IPS-18c (cell line): Measurements from ENCODE around the gene SCNN1B.

ENCODE experiments used
- H3K4me3 ChIP-seq: 2 replicates; pipeline ENCODE4 v1.7.0; 2013; ENCODE audit warnings: low read depth, mild to moderate bottlenecking, low read length, moderate library complexity; ENCODE audit not compliant: insufficient read depth
- H3K9me3 ChIP-seq: one replicate; pipeline ENCODE4 v1.6.1; 2013; ENCODE audit warnings: mild to moderate bottlenecking, low read length, moderate library complexity; ENCODE audit not compliant: control insufficient read depth, insufficient read depth

The SCNN1B gene

DNA sequence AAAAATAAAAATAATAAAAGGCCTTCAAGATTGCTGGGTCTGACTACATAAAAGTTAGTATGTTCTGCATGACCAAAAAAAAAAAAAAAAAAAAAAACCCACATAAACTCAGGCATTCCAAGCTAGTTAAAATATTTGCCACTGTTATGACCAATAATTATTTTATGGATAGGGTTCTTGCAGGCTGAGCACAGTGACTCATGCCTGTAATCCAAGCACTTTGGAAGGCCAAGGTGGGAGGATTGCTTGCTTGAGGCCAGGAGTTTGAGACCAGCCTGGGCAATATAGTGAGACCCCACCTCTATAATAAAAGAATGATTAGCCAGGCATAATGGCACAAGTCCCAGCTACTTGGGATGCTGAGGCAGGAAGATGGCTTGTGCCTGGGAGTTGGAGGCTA is 8.1 kb downstream of the SCNN1B start:
- no peaks in the 10 kb centered on the region for H3K9me3 ChIP-seq

DNA sequence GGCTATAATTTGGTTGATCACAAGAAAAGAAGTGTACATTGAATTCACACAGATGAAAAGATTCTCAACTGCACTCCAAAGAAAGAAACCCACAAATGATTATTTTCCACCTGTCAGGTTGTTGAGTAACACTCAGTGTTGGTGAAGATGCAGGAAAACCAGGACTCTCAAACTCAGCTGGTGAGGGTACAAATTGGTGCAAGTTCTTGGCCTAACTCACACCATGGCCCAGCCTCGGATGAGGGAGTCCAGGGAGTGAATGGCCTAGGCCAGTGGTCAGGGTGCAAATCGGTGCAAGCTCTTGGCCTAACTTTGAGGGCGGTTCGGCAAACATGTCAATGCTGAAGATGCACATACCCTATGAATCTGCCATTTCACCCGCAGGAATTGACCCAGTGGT is 8.6 kb downstream of the SCNN1B start:
- H3K9me3 ChIP-seq, result no peaks in the 10 kb centered on the region
- H3K4me3 ChIP-seq, result no peak overlapping the region

More for the DNA sequence above, 8.1 kb downstream of the SCNN1B start:
- no peak overlapping the region for H3K4me3 ChIP-seq

DNA sequence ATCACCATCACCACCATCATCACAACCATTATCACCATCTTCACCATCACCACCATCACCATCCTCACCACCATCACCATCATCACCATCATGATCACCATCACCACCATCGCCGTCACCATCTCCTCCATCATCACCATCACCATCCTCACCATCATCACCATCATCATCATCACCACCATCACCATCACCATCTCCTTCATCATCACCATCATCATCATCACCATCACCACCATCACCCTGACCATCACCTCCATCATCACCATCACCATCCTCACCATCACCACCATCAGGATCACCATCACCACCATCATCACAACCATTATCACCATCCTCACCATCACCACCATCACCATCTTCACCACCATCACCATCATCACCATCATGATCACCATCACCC is 14.1 kb downstream of the SCNN1B start:
- Histone ChIP-seq H3K9me3 (no peaks in the 10 kb centered on the region), H3K4me3 (no peak overlapping the region)

DNA sequence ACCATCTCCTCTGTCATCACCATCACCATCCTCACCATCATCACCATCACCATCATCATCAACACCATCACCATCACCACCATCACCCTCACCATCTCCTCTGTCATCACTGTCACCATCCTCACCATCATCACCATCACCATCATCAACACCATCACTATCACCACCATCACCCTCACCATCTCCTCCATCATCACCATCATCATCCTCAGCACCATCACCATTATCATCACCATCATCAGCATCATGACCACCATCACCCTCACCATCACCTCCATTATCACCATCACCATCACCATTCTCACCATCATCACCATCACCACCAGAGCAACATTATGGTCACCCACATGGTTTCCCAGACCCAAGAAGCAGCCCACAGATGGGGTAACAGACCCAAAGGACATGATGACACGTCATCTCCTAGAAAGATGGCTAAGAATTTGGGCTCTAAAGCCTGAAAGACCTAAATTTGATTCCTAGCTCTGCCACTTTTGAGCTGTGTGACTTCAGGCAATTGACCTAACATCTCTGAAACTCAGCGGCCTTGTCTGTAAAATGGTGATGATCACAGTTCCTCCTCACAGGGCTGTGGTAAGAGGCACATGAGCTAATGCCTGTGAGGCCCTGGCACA is 14.6 kb downstream of the SCNN1B start:
- no peak overlapping the region for H3K4me3 ChIP-seq

DNA sequence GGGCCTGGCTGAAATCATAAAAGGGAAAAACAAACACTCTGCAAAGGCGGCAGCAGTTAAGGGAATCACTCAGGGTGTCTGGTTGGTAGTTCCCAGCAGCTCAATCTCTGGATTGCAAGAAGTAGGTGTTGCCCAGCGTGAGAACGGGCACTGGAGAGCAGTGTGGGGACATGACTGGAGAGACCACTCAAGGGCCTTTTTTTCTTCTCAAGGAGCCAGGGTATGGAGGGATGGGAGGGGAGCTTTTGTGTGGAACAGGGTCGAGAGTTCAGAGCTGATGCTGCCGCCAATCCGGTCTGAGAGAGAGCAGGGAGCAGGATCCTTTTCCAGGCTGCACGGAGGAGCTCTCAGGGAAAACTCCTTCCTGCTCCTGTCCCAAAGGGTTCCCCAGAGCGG is 15.2 kb downstream of the SCNN1B start:
- Histone ChIP-seq H3K9me3 (no peaks in the 10 kb centered on the region), H3K4me3 (no peak overlapping the region)

More for the DNA sequence above, 14.6 kb downstream of the SCNN1B start:
- no peaks in the 10 kb centered on the region for H3K9me3 ChIP-seq

DNA sequence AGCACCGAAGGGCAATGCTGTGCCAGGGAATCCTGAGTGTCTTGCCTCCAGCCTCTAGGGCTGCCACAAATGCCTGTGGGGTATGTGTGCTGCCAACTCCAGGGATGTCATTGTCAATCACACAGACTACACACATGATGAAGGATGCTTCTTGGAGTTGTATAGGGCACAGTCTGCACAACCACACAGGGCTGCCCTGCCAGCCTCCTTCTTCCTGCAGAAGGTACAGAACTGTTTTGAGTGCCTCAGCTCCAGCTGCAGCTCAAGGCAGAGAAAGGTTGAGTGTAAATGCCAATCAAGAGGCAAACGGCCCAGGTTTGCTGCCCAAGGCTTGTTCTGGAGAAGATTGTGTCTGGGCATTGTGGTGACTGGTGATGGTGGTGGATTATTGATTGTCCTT is 15.6 kb downstream of the SCNN1B start:
- Histone ChIP-seq H3K9me3 (no peaks in the 10 kb centered on the region), H3K4me3 (no peak overlapping the region)

DNA sequence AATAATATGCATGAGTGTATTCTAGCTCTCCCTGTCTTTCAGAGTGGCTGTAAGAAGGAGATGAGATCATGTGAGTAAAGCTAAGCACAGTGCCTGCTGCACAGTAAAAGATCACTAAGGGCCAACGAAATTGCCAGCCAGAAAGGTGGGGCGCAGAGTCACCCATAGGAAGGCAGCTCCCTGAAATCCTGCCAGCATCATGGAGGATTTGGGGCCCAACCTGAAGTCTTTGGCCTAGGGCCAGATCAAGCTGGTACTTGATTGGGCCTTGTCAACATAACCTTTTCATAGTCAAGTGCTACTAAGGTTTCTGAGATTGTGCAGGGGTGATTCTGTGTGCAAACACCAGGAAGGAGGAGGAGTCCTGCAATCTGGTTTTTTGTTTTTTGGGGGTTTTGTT is 16.5 kb downstream of the SCNN1B start:
- Histone ChIP-seq H3K4me3 (no peak overlapping the region), H3K9me3 (no peaks in the 10 kb centered on the region)

DNA sequence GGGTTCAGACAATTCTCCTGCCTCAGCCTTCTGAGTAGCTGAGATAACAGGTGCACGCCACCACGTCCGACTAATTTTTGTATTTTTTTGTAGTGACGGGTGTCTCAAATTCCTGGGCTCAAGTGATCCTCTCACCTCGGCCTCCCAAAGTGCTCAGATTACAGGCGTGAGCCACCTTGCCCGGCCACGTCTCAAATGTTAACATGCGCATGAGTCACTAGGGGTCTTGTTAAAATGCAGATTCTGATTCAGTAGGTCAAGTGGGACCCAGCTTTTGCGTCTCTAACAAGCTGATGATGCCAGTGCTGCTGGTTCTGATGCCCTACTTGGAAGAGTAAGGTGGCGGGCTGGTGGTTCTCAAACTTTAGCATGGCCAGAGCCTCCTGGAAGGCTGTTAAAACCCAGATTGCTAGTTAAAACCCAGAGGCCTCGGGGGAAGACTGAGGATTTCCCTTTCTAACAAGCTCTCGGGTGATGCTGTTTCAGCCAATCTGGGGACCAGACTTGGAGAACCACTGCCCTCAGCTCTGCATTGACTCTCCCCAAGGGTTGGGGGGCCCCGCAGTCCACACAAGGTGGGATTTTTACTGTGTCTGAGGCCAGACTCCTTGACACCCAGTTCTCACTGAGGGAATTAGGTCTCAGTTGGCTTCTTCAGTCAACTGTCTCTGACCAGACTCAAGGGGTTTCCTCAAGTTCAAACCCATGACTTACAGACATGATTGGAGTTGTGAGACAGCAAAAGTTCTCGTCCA is 17.9 kb downstream of the SCNN1B start:
- no peak overlapping the region for H3K4me3 ChIP-seq
- no peaks in the 10 kb centered on the region for H3K9me3 ChIP-seq

DNA sequence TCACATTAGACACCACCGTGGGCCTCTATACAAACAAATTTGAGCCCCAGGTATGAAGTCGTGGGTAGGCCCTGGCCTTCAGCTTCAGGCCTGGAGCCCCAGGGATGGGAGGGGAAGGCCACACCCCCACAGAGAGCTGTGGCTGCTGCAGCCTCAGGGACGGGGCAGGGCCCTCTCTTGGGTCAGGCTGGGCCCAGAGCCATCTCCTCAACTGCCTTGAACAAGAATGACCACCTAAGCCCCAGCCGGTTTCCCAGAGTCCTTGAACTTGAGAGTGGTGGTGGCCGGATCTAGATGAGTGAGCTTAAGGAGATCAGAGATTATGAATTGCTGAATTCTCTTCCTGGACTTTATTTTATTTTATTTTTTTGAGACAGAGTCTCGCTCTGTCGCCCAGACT is 18.6 kb downstream of the SCNN1B start:
- Histone ChIP-seq H3K9me3 (no peaks in the 10 kb centered on the region), H3K4me3 (no peak overlapping the region)

DNA sequence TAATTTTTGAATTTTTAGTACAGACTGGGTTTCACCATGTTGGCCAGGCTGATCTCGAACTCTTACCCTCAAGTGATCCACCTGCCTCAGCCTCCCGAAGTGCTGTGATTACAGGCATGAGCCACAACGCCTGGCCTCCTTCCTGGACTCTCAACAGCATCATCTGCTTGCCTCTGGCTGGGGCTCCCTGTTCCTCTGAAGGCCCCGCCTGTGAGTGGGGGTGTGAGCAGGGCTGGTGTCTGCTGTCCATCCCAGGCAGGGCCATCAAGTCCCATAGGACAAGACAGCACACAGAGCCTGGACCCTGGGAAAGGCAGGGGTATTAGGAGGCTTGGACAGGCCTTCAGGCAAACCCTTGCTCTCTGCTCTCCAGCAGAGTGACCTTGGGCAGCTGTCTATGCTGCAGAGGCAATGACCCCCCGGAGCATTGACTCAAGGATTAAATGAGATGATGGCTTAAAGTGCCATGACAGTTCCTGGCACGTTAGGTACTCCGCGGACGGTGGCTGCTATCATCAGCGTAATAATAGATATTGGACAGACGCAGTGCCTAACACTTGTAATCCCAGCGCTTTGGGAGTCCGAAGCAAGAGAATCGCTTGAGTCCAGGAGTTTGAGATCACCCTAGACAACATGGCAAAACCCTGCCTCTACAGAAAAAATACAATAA is 19.2 kb downstream of the SCNN1B start:
- Histone ChIP-seq H3K9me3 (no peaks in the 10 kb centered on the region), H3K4me3 (no peak overlapping the region)

DNA sequence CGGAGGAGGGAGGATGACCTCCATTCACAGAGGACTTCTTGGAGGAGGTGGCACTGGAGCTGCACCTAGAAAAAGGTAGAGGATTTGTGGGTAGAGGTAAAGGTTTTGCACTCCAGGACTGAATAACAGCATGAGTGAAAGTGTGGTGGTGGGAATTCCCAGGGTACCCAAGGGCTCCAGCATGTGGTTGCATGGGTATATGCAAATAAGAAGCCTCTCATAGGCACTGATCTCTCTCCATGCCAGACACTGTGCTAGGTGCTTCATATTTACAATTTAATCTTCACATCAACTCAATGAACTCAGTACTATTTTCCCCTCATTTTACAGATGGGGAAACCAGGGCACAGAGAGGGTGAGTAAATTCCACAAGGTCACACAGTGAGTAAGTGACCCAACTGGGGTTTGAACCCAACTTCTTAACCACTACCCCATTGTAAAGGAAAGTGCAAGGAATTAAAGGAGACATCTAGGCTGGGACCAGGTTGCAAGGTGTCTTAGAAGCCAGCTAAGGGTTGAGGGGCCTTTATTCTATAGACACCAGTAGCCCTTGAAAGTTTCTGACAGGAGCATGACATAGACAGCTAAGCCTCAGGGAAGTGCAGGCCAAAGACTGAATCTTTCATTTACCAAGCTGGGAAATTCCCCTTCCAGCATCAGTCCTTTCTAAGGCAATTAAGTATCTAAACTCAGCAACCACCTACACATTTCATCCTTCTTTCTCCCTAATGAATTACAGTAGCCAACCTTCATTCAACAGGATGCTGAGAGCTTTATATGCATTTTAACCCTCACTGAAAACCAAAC is 21.3 kb downstream of the SCNN1B start:
- Histone ChIP-seq H3K4me3 (no peak overlapping the region), H3K9me3 (no peaks in the 10 kb centered on the region)

DNA sequence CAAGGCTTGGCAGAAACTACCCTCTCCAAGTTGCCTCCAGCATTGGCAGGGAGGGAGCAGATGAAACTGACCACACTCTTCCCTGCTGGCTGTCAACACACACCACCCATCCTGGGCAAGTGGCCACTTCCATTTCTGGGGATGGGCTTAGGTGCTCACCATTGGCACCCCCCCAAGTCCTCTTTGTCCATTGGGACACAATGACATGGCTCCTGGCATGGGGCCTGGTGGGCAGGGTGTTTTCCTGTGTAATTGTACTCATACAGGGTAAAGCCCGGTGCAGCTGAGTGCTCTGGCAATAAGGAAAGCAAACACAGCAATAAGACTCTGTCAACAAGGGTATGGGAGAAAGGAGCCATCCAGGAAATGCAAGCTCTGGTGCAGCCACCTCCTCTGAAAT is 22.6 kb downstream of the SCNN1B start:
- Histone ChIP-seq H3K9me3 (no peaks in the 10 kb centered on the region), H3K4me3 (no peak overlapping the region)

DNA sequence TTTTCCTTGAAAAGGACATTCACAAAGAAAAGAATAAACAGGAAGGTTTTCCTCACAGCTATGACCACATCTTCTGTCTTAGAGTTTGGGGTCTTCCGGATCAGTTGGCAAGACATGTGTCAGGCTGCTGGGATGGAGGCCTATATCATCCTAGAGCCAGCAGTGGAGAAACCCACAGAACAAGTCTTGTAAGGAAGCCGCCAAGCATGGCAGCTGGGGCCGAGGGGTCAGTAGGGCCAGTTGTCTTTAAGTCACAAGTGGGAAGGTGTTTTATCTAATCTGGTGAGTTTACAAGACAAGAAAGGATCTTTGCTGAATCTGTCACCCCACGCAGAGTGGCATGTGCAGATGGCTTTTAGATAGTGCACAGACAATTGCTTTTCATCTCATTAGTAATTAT is 25.7 kb downstream of the SCNN1B start:
- Histone ChIP-seq H3K9me3 (no peaks in the 10 kb centered on the region), H3K4me3 (no peak overlapping the region)

DNA sequence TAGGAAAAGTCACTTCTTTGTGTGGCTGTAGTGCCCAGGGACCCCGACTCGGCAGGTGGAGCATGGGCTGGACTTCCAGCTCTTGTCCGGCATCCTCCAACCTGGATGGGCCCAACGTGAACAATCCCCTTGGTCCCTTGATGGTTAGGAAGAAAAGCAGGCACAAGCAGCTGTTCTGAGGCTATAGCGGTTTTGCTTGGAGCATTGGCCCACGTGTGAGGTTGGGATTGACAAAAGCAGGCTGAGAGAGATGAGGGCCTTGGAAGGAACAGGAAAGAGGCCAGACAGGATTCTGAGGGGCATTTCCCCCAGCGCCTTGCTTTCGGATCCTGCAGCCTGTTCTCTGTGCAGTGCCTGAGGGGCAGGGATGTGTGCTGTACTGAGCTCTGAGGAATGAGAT is 28.1 kb downstream of the SCNN1B start:
- Histone ChIP-seq H3K4me3 (no peak overlapping the region), H3K9me3 (no peaks in the 10 kb centered on the region)

DNA sequence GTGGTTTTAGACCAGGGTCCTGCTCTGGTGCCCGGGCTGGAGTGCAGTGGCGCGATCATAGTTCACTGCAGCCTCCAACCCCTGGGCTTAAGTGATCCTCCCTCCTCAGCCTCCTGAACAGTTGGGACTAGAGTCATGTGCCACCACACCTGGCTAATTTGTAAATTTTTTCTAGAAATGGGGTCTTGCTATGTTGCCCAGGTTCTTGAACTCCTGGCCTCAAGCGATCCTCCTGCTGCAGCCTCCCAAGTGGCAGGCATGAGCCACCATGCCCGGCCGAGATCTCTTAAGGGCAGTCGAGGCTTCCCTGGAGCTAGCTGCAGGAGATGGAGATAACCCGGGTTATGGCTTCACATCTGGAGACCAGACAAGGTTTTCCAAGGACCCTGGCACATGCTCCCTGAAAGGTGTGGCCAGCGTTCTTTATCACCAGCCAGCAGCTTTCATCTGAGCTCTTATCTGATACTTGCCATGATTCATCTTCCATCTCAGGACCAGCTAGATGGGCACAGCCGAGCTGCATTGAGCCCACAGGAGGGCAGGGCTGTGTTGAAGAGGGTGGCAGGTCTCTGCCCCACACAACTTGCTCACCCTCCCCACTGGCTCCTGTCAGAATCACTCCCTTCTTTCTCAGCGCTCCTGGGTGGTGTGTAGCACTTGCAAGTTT is 28.6 kb downstream of the SCNN1B start:
- H3K4me3 ChIP-seq, result no peak overlapping the region
- no peaks in the 10 kb centered on the region for H3K9me3 ChIP-seq

DNA sequence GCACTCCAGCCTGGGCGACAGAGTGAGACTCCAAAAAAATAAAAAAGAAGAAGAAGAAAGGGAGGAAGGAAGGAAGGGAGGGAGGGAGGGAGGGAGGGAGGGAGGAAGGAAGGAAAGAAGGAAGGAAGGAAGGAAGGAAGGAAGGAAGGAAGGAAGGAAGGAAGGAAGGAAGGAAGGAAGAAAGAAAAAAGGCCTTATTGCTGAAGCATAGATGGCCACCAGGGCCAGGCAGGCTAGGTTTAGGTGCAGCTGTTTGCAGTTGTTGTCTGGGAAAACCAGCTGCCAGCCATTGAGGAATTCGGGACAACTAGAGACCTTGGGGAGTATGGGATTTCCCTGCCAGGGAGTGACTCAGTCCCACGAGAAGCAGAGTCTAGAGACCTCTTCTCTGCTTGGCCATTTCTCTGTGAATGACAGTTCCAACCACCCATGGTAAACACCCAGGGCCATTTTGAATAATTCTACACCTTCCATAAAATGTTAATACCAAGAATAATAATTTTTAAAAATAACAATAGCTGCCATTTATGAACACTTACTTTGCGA is 31.0 kb downstream of the SCNN1B start:
- H3K4me3 ChIP-seq, result no peak overlapping the region
- no peaks in the 10 kb centered on the region for H3K9me3 ChIP-seq
